ENCODE results near the gene PLA2G2F. TPM values are rescaled to one million over a fixed set of nuclear protein-coding genes. Genes with fewer than 3 reads are reported as not detected.

Gene PLA2G2F
- total and polyA plus RNA-seq, 2 donors, result 0.47 to 7.2 TPM

GRCh38 chr1:20183616-20184271 is 44.6 kb downstream of the PLA2G2F start:
- WGBS, result 88% methylated on average over 13 of the region's 13 CpGs
- Histone ChIP-seq H3K27me3 (ENCODE audit: control insufficient read depth in 2 of 2, insufficient read depth in 1 of 2, low read length in 1 of 2) (peaks cover 9 to 38% of the 10 kb centered on the region in 2 donors), H3K4me1 (ENCODE audit: control insufficient read depth in 2 of 2, insufficient read depth in 2 of 2, low read length in 2 of 2) (peaks cover 7 to 16% of the 10 kb centered on the region in 2 donors), H3K4me3 (ENCODE audit: low read length in 2 of 2) (no peak overlapping the region), H3K36me3 (ENCODE audit: control insufficient read depth in 2 of 2, insufficient read depth in 2 of 2, low read length in 1 of 2) (no peaks in the 10 kb centered on the region), H3K27ac (ENCODE audit: low read depth in 1 of 2, low read length in 1 of 2) (no peak overlapping the region), H3K9me3 (ENCODE audit: control insufficient read depth in 2 of 2, insufficient read depth in 1 of 2, low read length in 1 of 2) (no peaks in the 10 kb centered on the region)
- DNase-seq (ENCODE audit: low read depth in 6 of 9, low spot score in 9 of 9), result no peak

DNA sequence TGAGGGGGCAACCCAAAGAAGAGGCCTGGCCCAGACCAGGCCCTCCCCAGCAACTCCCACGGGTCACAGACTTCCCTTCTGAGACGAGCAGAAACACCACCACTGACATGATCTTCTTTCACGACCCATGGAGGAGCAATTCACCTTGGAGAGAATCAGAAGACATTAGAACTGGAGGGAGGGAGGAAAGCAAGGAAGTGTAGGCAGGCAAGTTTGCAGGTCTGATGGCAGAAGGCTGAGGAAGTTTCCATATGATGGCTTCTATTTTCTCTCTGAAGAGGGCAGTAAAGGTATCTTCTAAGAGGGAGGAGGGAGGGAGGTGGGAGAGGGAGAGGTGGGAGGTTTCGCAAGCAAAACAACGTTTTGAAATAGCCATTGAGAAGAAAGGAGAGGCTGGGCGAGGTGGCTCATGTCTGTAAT is 45.4 kb downstream of the PLA2G2F start:
- peaks cover 9 to 41% of the 10 kb centered on the region in 2 donors for H3K27me3 ChIP-seq (ENCODE audit: control insufficient read depth in 2 of 2, insufficient read depth in 1 of 2, low read length in 1 of 2)
- no peak overlapping the region for H3K27ac ChIP-seq (ENCODE audit: low read depth in 1 of 2, low read length in 1 of 2)
- WGBS, result 69% methylated on average over 6 of the region's 6 CpGs
- no peaks in the 10 kb centered on the region for H3K9me3 ChIP-seq (ENCODE audit: control insufficient read depth in 2 of 2, insufficient read depth in 1 of 2, low read length in 1 of 2)
- H3K36me3 ChIP-seq (ENCODE audit: control insufficient read depth in 2 of 2, insufficient read depth in 2 of 2, low read length in 1 of 2), result no peaks in the 10 kb centered on the region
- no peak for DNase-seq (ENCODE audit: low read depth in 6 of 9, low spot score in 9 of 9)
- H3K4me1 ChIP-seq (ENCODE audit: control insufficient read depth in 2 of 2, insufficient read depth in 2 of 2, low read length in 2 of 2), result peaks cover 7 to 16% of the 10 kb centered on the region in 2 donors
- H3K4me3 ChIP-seq (ENCODE audit: low read length in 2 of 2), result no peak overlapping the region

GRCh38 chr1:20184997-20185833 is 46.1 kb downstream of the PLA2G2F start:
- Histone ChIP-seq H3K4me1 (ENCODE audit: control insufficient read depth in 2 of 2, insufficient read depth in 2 of 2, low read length in 2 of 2) (peaks cover 7 to 16% of the 10 kb centered on the region in 2 donors), H3K4me3 (ENCODE audit: low read length in 2 of 2) (peak overlapping the region; percentile 20 to 33), H3K9me3 (ENCODE audit: control insufficient read depth in 2 of 2, insufficient read depth in 1 of 2, low read length in 1 of 2) (no peaks in the 10 kb centered on the region), H3K27me3 (ENCODE audit: control insufficient read depth in 2 of 2, insufficient read depth in 1 of 2, low read length in 1 of 2) (peaks cover 9 to 41% of the 10 kb centered on the region in 2 donors), H3K36me3 (ENCODE audit: control insufficient read depth in 2 of 2, insufficient read depth in 2 of 2, low read length in 1 of 2) (no peaks in the 10 kb centered on the region), H3K27ac (ENCODE audit: low read depth in 1 of 2, low read length in 1 of 2) (no peak overlapping the region)
- whole genome bisulfite sequencing, result 40% methylated on average over 17 of the region's 17 CpGs
- peak in 3 of 9 donors; percentile 8 to 54 (median 23) for DNase-seq (ENCODE audit: low read depth in 6 of 9, low spot score in 9 of 9)

DNA sequence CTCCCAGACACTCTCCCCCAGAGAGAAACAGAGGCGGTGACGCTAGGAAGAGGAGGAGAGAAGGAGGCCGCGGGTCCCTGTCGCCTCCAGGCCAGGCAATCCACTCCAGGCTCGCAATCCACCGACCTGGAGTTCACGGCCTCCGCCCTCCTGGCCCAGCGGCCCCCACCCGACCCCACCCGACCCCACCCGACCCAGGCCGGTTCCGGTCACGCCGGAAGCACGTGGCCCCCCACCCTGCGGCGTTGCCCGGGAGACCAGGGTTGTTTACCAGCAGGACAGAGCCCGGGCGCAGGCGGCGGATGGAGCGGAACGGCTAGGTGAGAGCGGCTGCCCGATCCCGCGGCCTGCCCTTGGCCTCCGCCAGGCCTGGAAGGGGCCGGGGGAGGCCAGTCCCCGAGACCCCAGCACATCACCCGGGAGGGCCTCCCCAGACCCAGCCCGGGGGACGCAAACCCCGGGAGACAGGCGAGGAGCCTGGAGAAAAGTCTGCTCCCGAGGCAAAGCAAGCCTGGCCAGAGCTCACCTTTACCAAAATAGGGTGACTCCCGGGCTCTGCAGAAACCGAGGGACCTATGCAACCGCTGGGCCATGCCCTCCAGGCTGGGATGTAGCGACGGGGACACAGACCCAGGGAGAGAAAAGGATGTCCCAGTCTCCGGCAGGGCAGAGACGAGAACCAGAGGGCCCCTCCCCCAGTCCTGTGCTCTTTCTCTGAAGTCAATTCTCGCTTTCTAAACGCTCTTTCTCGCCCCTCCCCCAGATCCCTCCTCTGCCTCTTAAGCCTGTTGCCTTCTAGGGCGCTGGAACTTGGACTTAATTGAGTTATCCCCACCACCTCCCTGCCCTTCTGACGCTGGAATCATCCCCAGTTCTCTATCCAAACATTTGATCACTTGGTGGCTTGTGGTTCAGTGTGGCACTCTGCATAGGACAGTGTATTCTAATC is 47.0 kb downstream of the PLA2G2F start, which contains the start of the genes PLA2G2C and UBXN10:
Gene PLA2G2C, minus strand, starts transcription at position 685 of the 949 bp plus-strand sequence. CDS start 9,155 bp downstream, outside the sequence.
Gene UBXN10, plus strand, starts transcription at position 263 of the 949 bp plus-strand sequence. CDS start 4,466 bp downstream, outside the sequence.
- Histone ChIP-seq H3K36me3 (ENCODE audit: control insufficient read depth in 2 of 2, insufficient read depth in 2 of 2, low read length in 1 of 2) (no peaks in the 10 kb centered on the region), H3K27ac (ENCODE audit: low read depth in 1 of 2, low read length in 1 of 2) (no peak within 1 kb of the TSS), H3K27me3 (ENCODE audit: control insufficient read depth in 2 of 2, insufficient read depth in 1 of 2, low read length in 1 of 2) (peaks cover 9 to 41% of the 10 kb centered on the region in 2 donors), H3K9me3 (ENCODE audit: control insufficient read depth in 2 of 2, insufficient read depth in 1 of 2, low read length in 1 of 2) (no peaks in the 10 kb centered on the region), H3K4me3 (ENCODE audit: low read length in 2 of 2) (peak within 1 kb of the TSS; percentile 26 to 33), H3K4me1 (ENCODE audit: control insufficient read depth in 2 of 2, insufficient read depth in 2 of 2, low read length in 2 of 2) (peaks cover 7 to 16% of the 10 kb centered on the region in 2 donors)
- WGBS, result 3% methylated on average over 52 of the region's 52 CpGs
- DNase-seq (ENCODE audit: low read depth in 6 of 9, low spot score in 9 of 9), result peak in 5 of 9 donors; percentile 20 to 65 (median 34)

GRCh38 chr1:20187103-20187812 is 48.1 kb downstream of the PLA2G2F start:
- WGBS, result 72% methylated on average over 7 of the region's 7 CpGs
- H3K9me3 ChIP-seq (ENCODE audit: control insufficient read depth in 2 of 2, insufficient read depth in 1 of 2, low read length in 1 of 2), result no peaks in the 10 kb centered on the region
- no peaks in the 10 kb centered on the region for H3K36me3 ChIP-seq (ENCODE audit: control insufficient read depth in 2 of 2, insufficient read depth in 2 of 2, low read length in 1 of 2)
- peaks cover 7 to 16% of the 10 kb centered on the region in 2 donors for H3K4me1 ChIP-seq (ENCODE audit: control insufficient read depth in 2 of 2, insufficient read depth in 2 of 2, low read length in 2 of 2)
- peaks cover 9 to 41% of the 10 kb centered on the region in 2 donors for H3K27me3 ChIP-seq (ENCODE audit: control insufficient read depth in 2 of 2, insufficient read depth in 1 of 2, low read length in 1 of 2)
- DNase-seq (ENCODE audit: low read depth in 6 of 9, low spot score in 9 of 9), result peak in 1 of 9 donors; percentile 16
- H3K27ac ChIP-seq (ENCODE audit: low read depth in 1 of 2, low read length in 1 of 2), result no peak overlapping the region
- H3K4me3 ChIP-seq (ENCODE audit: low read length in 2 of 2), result no peak overlapping the region

GRCh38 chr1:20187813-20188454 is 48.8 kb downstream of the PLA2G2F start:
- Histone ChIP-seq H3K27ac (ENCODE audit: low read depth in 1 of 2, low read length in 1 of 2) (no peak overlapping the region), H3K36me3 (ENCODE audit: control insufficient read depth in 2 of 2, insufficient read depth in 2 of 2, low read length in 1 of 2) (no peaks in the 10 kb centered on the region), H3K27me3 (ENCODE audit: control insufficient read depth in 2 of 2, insufficient read depth in 1 of 2, low read length in 1 of 2) (peaks cover 9 to 41% of the 10 kb centered on the region in 2 donors), H3K9me3 (ENCODE audit: control insufficient read depth in 2 of 2, insufficient read depth in 1 of 2, low read length in 1 of 2) (no peaks in the 10 kb centered on the region), H3K4me3 (ENCODE audit: low read length in 2 of 2) (no peak overlapping the region), H3K4me1 (ENCODE audit: control insufficient read depth in 2 of 2, insufficient read depth in 2 of 2, low read length in 2 of 2) (peaks cover 7 to 16% of the 10 kb centered on the region in 2 donors)
- WGBS, result 70% methylated on average over 4 of the region's 4 CpGs
- peak in 1 of 9 donors; percentile 9 for DNase-seq (ENCODE audit: low read depth in 6 of 9, low spot score in 9 of 9)

DNA sequence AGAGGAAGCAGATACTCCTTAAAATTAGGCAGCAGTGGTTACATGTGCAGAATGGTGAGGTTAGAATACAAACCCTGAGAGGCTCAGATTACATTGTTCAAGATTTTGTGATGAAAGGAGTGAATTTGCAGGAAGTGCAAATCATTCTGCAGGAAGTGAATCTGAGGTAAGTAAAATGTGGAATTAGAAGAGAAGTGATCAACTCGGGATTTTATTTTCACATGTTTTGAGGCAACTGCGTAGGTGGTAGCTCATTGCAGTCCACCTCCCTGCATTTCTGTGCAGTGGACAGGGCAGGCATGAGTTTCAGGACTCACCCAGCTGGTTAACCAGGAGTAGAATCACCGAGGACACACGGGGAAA is 49.3 kb downstream of the PLA2G2F start:
- 61% methylated on average over 4 of the region's 4 CpGs for WGBS
- peaks cover 9 to 41% of the 10 kb centered on the region in 2 donors for H3K27me3 ChIP-seq (ENCODE audit: control insufficient read depth in 2 of 2, insufficient read depth in 1 of 2, low read length in 1 of 2)
- H3K4me1 ChIP-seq (ENCODE audit: control insufficient read depth in 2 of 2, insufficient read depth in 2 of 2, low read length in 2 of 2), result peaks cover 7 to 16% of the 10 kb centered on the region in 2 donors
- H3K27ac ChIP-seq (ENCODE audit: low read depth in 1 of 2, low read length in 1 of 2), result no peak overlapping the region
- no peak overlapping the region for H3K4me3 ChIP-seq (ENCODE audit: low read length in 2 of 2)
- H3K9me3 ChIP-seq (ENCODE audit: control insufficient read depth in 2 of 2, insufficient read depth in 1 of 2, low read length in 1 of 2), result no peaks in the 10 kb centered on the region
- no peak for DNase-seq (ENCODE audit: low read depth in 6 of 9, low spot score in 9 of 9)
- no peaks in the 10 kb centered on the region for H3K36me3 ChIP-seq (ENCODE audit: control insufficient read depth in 2 of 2, insufficient read depth in 2 of 2, low read length in 1 of 2)

DNA sequence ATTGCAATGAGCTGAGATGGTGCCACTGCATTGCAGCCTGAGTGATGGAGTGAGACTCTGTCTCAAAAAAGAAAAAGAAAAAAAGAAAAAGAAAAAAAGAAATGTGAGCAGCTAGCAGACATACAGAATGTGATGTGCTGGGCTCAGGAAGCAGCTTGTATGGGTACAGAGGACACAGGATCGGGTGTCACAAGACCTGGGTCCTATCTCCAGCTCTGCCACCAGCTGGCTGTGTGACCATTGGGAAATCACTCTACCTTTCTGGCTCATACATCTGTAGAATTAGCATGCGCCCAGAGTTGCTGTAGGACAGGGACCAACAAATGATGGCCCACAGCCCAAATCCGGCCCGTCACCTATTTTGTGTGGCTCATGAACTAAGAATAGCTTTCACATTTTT is 50.5 kb downstream of the PLA2G2F start:
- Histone ChIP-seq H3K4me1 (ENCODE audit: control insufficient read depth in 2 of 2, insufficient read depth in 2 of 2, low read length in 2 of 2) (peaks cover 7 to 16% of the 10 kb centered on the region in 2 donors), H3K9me3 (ENCODE audit: control insufficient read depth in 2 of 2, insufficient read depth in 1 of 2, low read length in 1 of 2) (no peaks in the 10 kb centered on the region), H3K27ac (ENCODE audit: low read depth in 1 of 2, low read length in 1 of 2) (no peak overlapping the region), H3K36me3 (ENCODE audit: control insufficient read depth in 2 of 2, insufficient read depth in 2 of 2, low read length in 1 of 2) (no peaks in the 10 kb centered on the region), H3K4me3 (ENCODE audit: low read length in 2 of 2) (no peak overlapping the region), H3K27me3 (ENCODE audit: control insufficient read depth in 2 of 2, insufficient read depth in 1 of 2, low read length in 1 of 2) (peaks cover 9 to 31% of the 10 kb centered on the region in 2 donors)
- WGBS, result 95% methylated on average over 4 of the region's 4 CpGs
- no peak for DNase-seq (ENCODE audit: low read depth in 6 of 9, low spot score in 9 of 9)
